Measurements from ENCODE around the gene CLSTN2. TPM values are rescaled to one million over a fixed set of nuclear protein-coding genes. Genes with fewer than 3 reads are reported as not detected.

The CLSTN2 gene
- total RNA-seq, 1 experiment from 2014 or later: 0.07 TPM

GRCh38 chr3:140602781-140603180 lies 667.8 kb downstream of the CLSTN2 start:
- no TSS peak for BruUV-seq (replicated peaks)
- intact Hi-C loops (cut with micrococcal nuclease; ENCODE audit: unreplicated experiment): no loop called here
- no peak overlapping the region for H3K27ac Mint-ChIP-seq (ENCODE audit: unreplicated experiment)
- no peak overlapping the region for H3K4me3 Mint-ChIP-seq (ENCODE audit: low read depth, unreplicated experiment)
- no peak for TF ChIP-seq CTCF (IDR thresholded peaks at IDR 0.05; ENCODE audit: unreplicated experiment)
- H3K36me3 Mint-ChIP-seq (ENCODE audit: insufficient read depth, unreplicated experiment): no peaks in the 10 kb centered on the region
- H3K27me3 Mint-ChIP-seq (ENCODE audit: unreplicated experiment): peaks cover 16% of the 10 kb centered on the region
- H3K9me3 Mint-ChIP-seq (ENCODE audit: low read depth, unreplicated experiment): peaks cover 8% of the 10 kb centered on the region
- no peaks in the 10 kb centered on the region for H3K4me1 Mint-ChIP-seq (ENCODE audit: low read depth, unreplicated experiment)
- DNase-seq: no peak
- CTCF ChIA-PET: interaction anchor here (0.6 to 1.2 kb wide), 2 partner anchors 152 to 171 kb away, joined by 3 read pairs; no protein-coding TSS in a partner anchor

- CTCF ChIA-PET: no interaction called here
- no peak overlapping the region for H3K4me3 Mint-ChIP-seq (ENCODE audit: low read depth, unreplicated experiment)
- H3K36me3 Mint-ChIP-seq (ENCODE audit: insufficient read depth, unreplicated experiment): no peaks in the 10 kb centered on the region
- intact Hi-C loops (cut with micrococcal nuclease; ENCODE audit: unreplicated experiment): no loop called here
- BruUV-seq (replicated peaks): no TSS peak
- peaks cover 13% of the 10 kb centered on the region for H3K9me3 Mint-ChIP-seq (ENCODE audit: low read depth, unreplicated experiment)
- no peak for DNase-seq
- peaks cover 20% of the 10 kb centered on the region for H3K27me3 Mint-ChIP-seq (ENCODE audit: unreplicated experiment)
- no peak overlapping the region for H3K27ac Mint-ChIP-seq (ENCODE audit: unreplicated experiment)
- TF ChIP-seq CTCF (IDR thresholded peaks at IDR 0.05; ENCODE audit: unreplicated experiment): no peak
- no peaks in the 10 kb centered on the region for H3K4me1 Mint-ChIP-seq (ENCODE audit: low read depth, unreplicated experiment)
Observed at GRCh38 chr3:140603766-140604165, 668.8 kb downstream of the CLSTN2 start.

- no peak for TF ChIP-seq CTCF (IDR thresholded peaks at IDR 0.05; ENCODE audit: unreplicated experiment)
- intact Hi-C loops (cut with micrococcal nuclease; ENCODE audit: unreplicated experiment): loop anchor here (5.0 kb wide), 2 partner anchors 127 to 252 kb away; no protein-coding TSS in a partner anchor
- Mint-ChIP-seq H3K27ac (ENCODE audit: unreplicated experiment) (no peak overlapping the region), H3K36me3 (ENCODE audit: insufficient read depth, unreplicated experiment) (no peaks in the 10 kb centered on the region), H3K4me1 (ENCODE audit: low read depth, unreplicated experiment) (no peaks in the 10 kb centered on the region), H3K9me3 (ENCODE audit: low read depth, unreplicated experiment) (peaks cover 16% of the 10 kb centered on the region), H3K4me3 (ENCODE audit: low read depth, unreplicated experiment) (no peak overlapping the region), H3K27me3 (ENCODE audit: unreplicated experiment) (peaks cover 39% of the 10 kb centered on the region)
- CTCF ChIA-PET: no interaction called here
- BruUV-seq (replicated peaks): no TSS peak
- DNase-seq: no peak
Observed at GRCh38 chr3:140610544-140610943, 675.6 kb downstream of the CLSTN2 start.

- H3K4me3 Mint-ChIP-seq (ENCODE audit: low read depth, unreplicated experiment): no peak overlapping the region
- no peaks in the 10 kb centered on the region for H3K4me1 Mint-ChIP-seq (ENCODE audit: low read depth, unreplicated experiment)
- CTCF ChIA-PET: no interaction called here
- TF ChIP-seq CTCF (IDR thresholded peaks at IDR 0.05; ENCODE audit: unreplicated experiment): no peak
- H3K9me3 Mint-ChIP-seq (ENCODE audit: low read depth, unreplicated experiment): peaks cover 10% of the 10 kb centered on the region
- no TSS peak for BruUV-seq (replicated peaks)
- no peak overlapping the region for H3K27ac Mint-ChIP-seq (ENCODE audit: unreplicated experiment)
- intact Hi-C loops (cut with micrococcal nuclease; ENCODE audit: unreplicated experiment): loop anchor here (5.0 kb wide), 2 partner anchors 123 to 248 kb away; no protein-coding TSS in a partner anchor
- peaks cover 40% of the 10 kb centered on the region for H3K27me3 Mint-ChIP-seq (ENCODE audit: unreplicated experiment)
- no peaks in the 10 kb centered on the region for H3K36me3 Mint-ChIP-seq (ENCODE audit: insufficient read depth, unreplicated experiment)
- no peak for DNase-seq
Observed at GRCh38 chr3:140614001-140614400, 679.0 kb downstream of the CLSTN2 start.
